GM21528 (cell line): ENCODE data around the gene QPCT.

ENCODE experiments used
- ATAC-seq: cut with Tn5 transposase; IDR thresholded peaks from one replicate; pipeline ENCODE4 v1.9.1; 2021; ENCODE audit warnings: mild to moderate bottlenecking, moderate library complexity; ENCODE audit not compliant: unreplicated experiment, low FRiP score

Gene QPCT

GRCh38 chr2:37324786-37325624, 19.4 kb upstream of the QPCT start, which contains the start of gene PRKD3:
Gene PRKD3 (minus strand): TSS chr2:37324833. CDS start chr2:37316524, 8,309 bp downstream.
- ATAC-seq: peak; percentile 81

DNA sequence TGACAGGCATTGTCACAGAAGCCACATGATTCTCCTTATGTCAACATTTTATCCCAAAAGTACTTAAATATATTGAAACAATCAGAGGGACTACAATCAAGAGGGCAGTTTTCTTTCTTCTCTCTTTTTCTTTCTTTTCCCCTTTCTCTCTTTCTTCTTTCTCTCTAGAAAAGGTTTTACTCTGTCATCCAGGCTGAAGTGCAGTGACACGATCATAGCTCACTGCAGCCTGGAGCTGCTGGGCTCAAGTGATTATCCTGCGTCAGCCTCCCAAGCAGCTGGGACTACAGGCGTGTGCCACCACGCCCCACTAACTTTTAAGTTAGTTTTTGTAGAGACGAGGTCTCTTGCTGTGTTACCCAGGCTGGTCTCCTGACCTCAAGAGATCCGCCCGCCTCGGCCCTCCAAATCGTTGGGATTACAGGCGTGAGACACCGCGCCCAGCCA, 18.8 kb upstream of the QPCT start:
- ATAC-seq: no peak

- ATAC-seq: no peak
Measured at GRCh38 chr2:37326285-37326684, 18.1 kb upstream of the QPCT start.

GRCh38 chr2:37326866-37327634, 17.4 kb upstream of the QPCT start:
- ATAC-seq: no peak

DNA sequence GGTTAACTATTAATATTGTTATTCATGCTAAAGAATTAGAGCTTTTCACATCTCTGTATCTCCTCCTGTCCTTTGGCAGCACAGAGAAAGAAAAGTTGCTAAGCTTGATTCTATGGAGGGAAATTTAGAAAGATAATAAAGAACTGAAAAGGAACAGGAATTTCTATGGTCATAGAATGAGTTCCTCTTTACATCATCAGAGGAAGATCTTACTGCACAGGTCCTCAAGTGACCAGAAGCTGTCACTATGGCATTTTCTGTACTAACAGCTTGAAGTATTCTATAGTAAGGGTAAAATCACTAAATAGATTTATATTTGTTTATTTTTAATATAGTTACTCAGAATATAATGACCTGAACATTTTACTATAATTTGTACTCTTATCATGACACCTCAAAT, 13.7 kb upstream of the QPCT start:
- no peak for ATAC-seq

- ATAC-seq: no peak
Measured at GRCh38 chr2:37332560-37332959, 11.9 kb upstream of the QPCT start.

DNA sequence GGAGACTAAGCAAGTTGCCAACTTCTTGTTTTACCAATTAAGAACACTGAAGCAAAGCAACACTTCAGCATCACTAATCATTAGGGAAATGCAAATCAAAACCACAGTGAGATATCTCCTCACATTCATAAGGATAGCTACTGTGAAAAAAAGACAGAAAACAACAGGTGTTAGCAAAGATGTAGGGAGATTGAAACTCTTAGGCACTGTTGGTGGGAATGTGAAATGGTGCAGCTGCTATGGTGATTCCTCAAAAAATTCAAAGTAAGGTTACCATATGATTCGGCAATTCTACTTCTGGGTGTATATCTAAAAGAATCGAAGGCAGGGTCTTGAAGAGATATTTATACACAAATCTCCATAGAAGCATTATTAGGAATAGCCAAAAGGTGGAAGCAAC, 11.2 kb upstream of the QPCT start:
- ATAC-seq: no peak

- no peak for ATAC-seq
Measured at GRCh38 chr2:37335604-37336003, 8.8 kb upstream of the QPCT start.

DNA sequence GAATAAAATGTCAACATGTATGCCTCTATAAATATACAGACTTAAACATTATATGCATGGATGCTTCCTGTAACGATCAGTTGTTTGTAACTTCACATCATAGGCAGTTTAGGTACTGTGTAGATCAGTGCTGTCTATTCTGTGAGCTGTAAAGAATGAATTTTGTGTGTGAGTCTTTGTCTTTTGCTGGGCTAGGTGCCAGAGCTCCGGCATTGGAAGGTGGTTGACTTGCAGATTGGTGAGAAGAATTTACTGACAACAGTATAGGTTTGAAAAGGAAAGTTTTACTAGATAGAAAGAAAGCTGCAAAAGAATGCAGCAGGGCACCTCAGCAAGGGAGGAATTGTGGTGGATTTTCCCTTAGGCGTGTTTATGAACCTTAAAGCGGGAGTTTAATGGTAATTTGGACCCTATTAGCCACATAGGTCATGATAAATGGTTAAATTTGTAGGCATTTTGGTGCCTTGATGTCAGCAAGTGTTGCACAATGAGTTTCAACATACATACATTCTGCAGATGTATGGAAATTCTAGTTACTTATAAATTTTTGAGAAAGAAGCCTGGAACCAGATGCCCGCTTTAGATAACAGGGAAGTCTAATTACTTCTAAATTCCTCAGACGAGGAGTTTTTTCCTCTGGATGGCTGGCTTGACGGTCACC, 6.7 kb upstream of the QPCT start:
- no peak for ATAC-seq

DNA sequence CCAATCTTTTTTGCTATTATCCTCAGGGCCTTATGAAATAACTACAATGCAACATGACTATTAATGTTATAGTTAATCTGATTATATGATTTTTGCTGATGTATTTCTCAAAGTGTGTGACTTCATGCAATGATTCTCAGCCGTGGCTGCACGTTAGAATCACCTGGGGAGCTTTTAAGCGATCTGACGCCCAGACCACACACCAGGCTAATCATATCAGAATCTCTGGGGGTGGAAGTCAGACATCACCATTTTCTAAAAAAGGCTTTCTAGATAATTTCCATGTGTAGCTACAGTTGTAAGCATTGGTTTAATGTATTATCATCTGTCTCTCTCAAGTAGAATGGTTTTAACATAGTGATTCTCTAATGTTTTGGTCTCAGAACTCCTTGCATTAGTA, 5.5 kb upstream of the QPCT start:
- ATAC-seq: no peak

DNA sequence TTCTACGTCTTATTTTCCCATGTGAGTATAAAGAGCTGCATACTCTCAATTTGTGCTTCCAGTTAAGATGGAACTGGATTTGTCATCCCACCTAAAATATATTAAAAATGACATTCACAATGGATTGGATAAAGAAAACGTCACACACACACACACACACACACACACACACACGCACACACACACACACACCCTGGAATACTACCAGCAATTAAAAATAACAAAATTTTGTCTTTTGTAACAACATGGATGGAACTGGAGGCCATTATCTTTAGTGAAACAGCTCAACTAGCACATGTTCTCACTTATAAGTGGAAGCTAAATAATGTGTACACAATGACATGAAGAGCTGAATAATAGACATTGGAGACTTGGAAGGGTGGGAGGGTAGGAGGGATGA, 3.8 kb upstream of the QPCT start:
- ATAC-seq: no peak

DNA sequence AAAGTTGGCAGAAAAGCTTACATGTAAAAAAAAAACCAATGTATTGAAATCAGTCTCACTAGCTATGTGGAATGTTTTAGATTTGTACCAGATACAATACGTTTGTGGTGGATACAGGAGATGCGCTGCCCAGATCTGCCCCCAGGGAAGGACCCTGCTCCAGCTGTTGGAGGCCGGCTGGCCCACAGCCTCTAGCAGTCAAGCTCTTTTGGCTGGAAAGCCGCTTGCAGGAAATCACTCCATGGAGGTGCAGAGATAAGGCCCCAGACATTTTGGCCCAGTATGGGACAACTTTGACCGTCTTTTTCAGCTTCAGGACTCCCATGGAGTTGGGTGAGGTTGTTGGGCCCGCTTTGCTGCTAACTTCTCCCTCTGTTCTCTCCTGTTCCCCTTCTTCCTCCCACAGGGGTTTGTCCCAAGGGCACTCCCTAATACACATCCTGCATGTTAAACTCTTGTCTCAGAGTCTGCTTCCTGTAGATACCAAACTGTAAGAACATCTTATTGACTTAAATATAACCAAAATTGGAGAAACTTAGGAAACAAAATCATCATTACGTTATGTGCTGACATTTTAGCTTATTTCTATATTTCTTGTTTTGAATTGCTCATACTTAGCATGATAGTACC, 1.7 kb upstream of the QPCT start:
- no peak for ATAC-seq

DNA sequence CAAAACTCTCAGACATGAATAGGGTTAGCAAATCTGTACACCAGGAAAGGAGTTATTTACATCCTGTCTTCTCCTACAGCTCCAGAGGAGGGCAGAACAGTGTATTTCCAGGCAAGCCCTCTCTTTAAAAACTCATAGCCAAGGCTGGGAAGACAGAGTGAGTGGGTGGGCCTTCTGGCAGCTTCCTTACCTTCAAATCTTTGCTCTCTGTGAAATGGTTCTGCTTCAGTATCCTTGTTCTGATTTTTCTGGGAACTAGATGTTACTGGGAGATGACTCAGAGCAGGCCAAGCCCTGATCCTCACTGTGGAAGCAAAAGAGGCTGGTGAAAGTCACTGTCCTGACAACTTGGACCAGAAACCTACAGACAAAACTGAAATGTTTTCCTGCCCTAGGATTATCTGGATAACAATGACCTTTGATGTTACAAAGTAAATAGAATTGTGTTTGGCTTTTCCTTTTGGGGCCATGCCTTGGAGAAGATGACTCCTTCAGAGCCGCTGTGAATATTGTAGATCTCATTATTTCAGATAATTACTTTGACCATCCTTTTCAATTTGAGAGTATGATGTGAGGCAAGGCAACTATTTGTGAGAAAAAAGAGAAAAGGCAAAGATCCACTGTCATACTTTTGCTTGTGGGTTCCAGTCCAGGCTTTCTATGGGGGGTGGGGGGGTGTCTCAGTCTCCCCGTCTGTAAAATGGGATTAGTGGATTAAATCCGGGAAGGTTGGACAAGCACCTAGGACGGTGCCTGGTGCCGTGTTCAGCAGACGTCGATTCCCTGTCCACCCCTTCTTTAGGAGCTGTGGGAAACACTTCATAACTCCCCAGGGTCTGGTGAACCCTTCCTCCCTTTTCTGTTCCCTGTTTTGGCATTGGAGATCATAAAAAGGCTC, 644 bp upstream of the QPCT start:
- ATAC-seq: no peak

- ATAC-seq: no peak
Measured at GRCh38 chr2:37348155-37348554, 3.7 kb downstream of the QPCT start.

DNA sequence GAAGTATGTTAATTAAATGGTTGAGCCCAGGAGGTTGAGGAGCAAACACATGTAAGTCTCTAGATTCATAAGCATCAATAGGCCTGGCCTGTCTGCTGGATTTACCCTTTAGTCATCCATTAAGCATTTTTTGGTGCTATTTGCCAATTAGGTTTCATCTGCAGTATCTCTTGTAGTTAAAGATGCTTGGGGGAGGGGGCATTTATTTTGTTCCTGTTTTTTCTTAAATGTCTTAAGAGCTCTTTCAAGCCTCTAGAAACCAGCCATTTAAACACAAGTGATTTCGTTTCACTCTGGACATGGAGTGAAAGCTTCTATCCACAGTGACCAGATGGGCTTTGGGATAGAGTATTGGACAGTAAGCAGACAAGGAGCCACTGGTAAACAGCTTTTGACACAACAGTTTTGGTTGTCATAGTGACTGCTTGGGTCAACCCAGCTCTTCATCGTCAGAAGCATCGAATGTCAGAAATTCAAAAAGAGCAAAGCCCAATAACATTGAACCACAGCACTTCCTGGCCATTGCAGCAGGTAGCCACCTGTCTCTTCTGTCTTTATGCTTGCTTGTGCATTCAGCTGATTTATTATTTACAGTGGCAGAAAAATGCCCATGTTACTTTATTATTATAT, 4.9 kb downstream of the QPCT start:
- ATAC-seq: no peak

- no peak for ATAC-seq
Measured at GRCh38 chr2:37350034-37350433, 5.6 kb downstream of the QPCT start.

- no peak for ATAC-seq
Measured at GRCh38 chr2:37354531-37354930, 10.1 kb downstream of the QPCT start.

GRCh38 chr2:37355735-37356134, 11.3 kb downstream of the QPCT start:
- ATAC-seq: no peak

- ATAC-seq: no peak
Measured at GRCh38 chr2:37356299-37356698, 11.9 kb downstream of the QPCT start.
